Measurements from ENCODE around the gene SLC15A3. TPM values are rescaled to one million over a fixed set of nuclear protein-coding genes. Genes with fewer than 3 reads are reported as not detected.

Gene SLC15A3
- total and polyA plus RNA-seq, 2 experiments from 2014 or later: 2.1 TPM; not detected in 1

DNA sequence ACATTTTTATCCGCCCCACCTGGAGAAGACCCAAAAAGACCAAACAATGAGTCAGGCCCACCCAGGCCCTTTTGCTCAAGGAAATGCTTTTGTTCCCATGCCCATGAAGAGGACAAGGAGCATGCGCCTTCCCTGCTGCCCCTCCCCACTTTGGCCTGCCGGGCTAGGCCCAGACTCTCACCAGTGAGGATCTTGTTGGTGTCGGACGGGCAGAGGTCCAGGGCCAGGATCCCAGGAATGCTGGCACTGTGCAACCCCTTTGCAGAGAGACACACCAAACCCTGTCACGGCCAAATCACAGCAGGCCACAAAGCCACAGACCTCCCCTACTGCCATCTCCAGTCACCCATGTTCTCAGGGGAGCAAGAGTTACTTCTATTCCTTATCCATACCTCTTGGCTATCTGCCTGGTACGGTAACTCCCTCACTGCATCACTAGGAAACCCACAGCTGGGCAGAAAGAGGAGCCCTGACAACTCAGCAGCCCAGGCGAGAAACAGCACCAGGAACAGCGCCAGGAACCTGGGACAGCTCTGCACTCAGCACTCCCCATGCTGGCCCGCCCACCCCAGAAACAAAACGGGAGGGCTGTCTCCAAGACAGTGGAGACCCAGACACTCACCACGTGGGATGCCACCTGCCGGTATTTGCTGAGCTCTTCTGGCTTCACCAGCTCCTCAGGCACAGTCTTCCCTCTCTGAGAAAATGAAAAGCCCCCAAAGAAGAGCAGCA is 51.1 kb downstream of the SLC15A3 start:
- Histone ChIP-seq H3K4me1 (ENCODE audit: low read depth) (peaks cover 5% of the 10 kb centered on the region), H3K36me3 (peaks cover 44% of the 10 kb centered on the region)

GRCh38 chr11:60899977-60900376 is 52.0 kb downstream of the SLC15A3 start:
- Histone ChIP-seq H3K9me3 (ENCODE audit: low read depth) (no peaks in the 10 kb centered on the region), H3K4me1 (ENCODE audit: low read depth) (no peaks in the 10 kb centered on the region), H3K27ac (no peak overlapping the region), H3K4me3 (no peak overlapping the region), H3K36me3 (peaks cover 52% of the 10 kb centered on the region), H3K27me3 (no peaks in the 10 kb centered on the region)
- DNase-seq (ENCODE audit: low read depth in 1 of 2, low spot score in 1 of 2): no peak
- TF ChIP-seq, protein P1, sequence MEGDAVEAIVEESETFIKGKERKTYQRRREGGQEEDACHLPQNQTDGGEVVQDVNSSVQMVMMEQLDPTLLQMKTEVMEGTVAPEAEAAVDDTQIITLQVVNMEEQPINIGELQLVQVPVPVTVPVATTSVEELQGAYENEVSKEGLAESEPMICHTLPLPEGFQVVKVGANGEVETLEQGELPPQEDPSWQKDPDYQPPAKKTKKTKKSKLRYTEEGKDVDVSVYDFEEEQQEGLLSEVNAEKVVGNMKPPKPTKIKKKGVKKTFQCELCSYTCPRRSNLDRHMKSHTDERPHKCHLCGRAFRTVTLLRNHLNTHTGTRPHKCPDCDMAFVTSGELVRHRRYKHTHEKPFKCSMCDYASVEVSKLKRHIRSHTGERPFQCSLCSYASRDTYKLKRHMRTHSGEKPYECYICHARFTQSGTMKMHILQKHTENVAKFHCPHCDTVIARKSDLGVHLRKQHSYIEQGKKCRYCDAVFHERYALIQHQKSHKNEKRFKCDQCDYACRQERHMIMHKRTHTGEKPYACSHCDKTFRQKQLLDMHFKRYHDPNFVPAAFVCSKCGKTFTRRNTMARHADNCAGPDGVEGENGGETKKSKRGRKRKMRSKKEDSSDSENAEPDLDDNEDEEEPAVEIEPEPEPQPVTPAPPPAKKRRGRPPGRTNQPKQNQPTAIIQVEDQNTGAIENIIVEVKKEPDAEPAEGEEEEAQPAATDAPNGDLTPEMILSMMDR (IDR thresholded peaks at IDR 0.05; ENCODE audit: low read depth, low read length): no peak

More for the DNA sequence above, 51.1 kb downstream of the SLC15A3 start:
- no peak overlapping the region for H3K4me3 ChIP-seq
- no peaks in the 10 kb centered on the region for H3K27me3 ChIP-seq
- no peak for DNase-seq (ENCODE audit: low read depth in 1 of 2, low spot score in 1 of 2)
- H3K9me3 ChIP-seq (ENCODE audit: low read depth): no peaks in the 10 kb centered on the region
- TF ChIP-seq, protein P1 (IDR thresholded peaks at IDR 0.05; ENCODE audit: low read depth, low read length): no peak
- H3K27ac ChIP-seq: no peak overlapping the region

GRCh38 chr11:60899046-60899936 is 52.7 kb downstream of the SLC15A3 start:
- Histone ChIP-seq H3K4me3 (no peak overlapping the region), H3K36me3 (peaks cover 57% of the 10 kb centered on the region), H3K27ac (no peak overlapping the region), H3K27me3 (no peaks in the 10 kb centered on the region), H3K4me1 (ENCODE audit: low read depth) (no peaks in the 10 kb centered on the region), H3K9me3 (ENCODE audit: low read depth) (no peaks in the 10 kb centered on the region)
- TF ChIP-seq, protein P1 (IDR thresholded peaks at IDR 0.05; ENCODE audit: low read depth, low read length): peak; percentile 97
- peak; percentile 62 to 77 for DNase-seq (ENCODE audit: low read depth in 1 of 2, low spot score in 1 of 2)

- H3K4me1 ChIP-seq (ENCODE audit: low read depth): no peaks in the 10 kb centered on the region
- H3K36me3 ChIP-seq: peaks cover 67% of the 10 kb centered on the region
- no peaks in the 10 kb centered on the region for H3K9me3 ChIP-seq (ENCODE audit: low read depth)
- TF ChIP-seq, protein P1 (IDR thresholded peaks at IDR 0.05; ENCODE audit: low read depth, low read length): no peak
- no peaks in the 10 kb centered on the region for H3K27me3 ChIP-seq
- H3K27ac ChIP-seq: no peak overlapping the region
- H3K4me3 ChIP-seq: no peak overlapping the region
- DNase-seq (ENCODE audit: low read depth in 1 of 2, low spot score in 1 of 2): no peak
Observed at GRCh38 chr11:60897496-60897895, 54.5 kb downstream of the SLC15A3 start.

- H3K36me3 ChIP-seq: peaks cover 64% of the 10 kb centered on the region
Observed at GRCh38 chr11:60895687-60896086, 56.3 kb downstream of the SLC15A3 start.

More at GRCh38 chr11:60895687-60896086, 56.3 kb downstream of the SLC15A3 start:
- Histone ChIP-seq H3K27me3 (no peaks in the 10 kb centered on the region), H3K4me1 (ENCODE audit: low read depth) (no peaks in the 10 kb centered on the region), H3K4me3 (no peak overlapping the region), H3K9me3 (ENCODE audit: low read depth) (no peaks in the 10 kb centered on the region), H3K27ac (no peak overlapping the region)
- TF ChIP-seq, protein P1 (IDR thresholded peaks at IDR 0.05; ENCODE audit: low read depth, low read length): no peak
- no peak for DNase-seq (ENCODE audit: low read depth in 1 of 2, low spot score in 1 of 2)
